Loucy (cell line): Measurements from ENCODE around the gene ZNF282.

ENCODE experiments used
- H2AFZ ChIP-seq: fragments of 200-600 bp; sonication (generic); 2 replicates; pipeline ENCODE4 v1.6.0; 2016; ENCODE audit warnings: antibody characterized with exemption, mild to moderate bottlenecking, low read length, moderate library complexity
- H3F3A ChIP-seq: fragments of 200-600 bp; 2 replicates; pipeline ENCODE4 v1.6.0; 2016; ENCODE audit warnings: antibody characterized with exemption, low read depth, mild to moderate bottlenecking
- H3K27me3 ChIP-seq: fragments of 200-600 bp; sonication (generic); 2 replicates; pipeline ENCODE4 v1.6.1; 2014; ENCODE audit warnings: low read length, mild to moderate bottlenecking; ENCODE audit not compliant: insufficient read depth, poor library complexity, severe bottlenecking
- H3K36me3 ChIP-seq: fragments of 200-600 bp; sonication (generic); 2 replicates; pipeline ENCODE4 v1.6.1; 2016; ENCODE audit warnings: low read length; ENCODE audit not compliant: insufficient read depth
- H3K4me1 ChIP-seq: fragments of 200-600 bp; sonication (generic); 2 replicates; pipeline ENCODE4 v1.5.1; 2014; ENCODE audit warnings: low read length, mild to moderate bottlenecking; ENCODE audit not compliant: insufficient read depth, poor library complexity, severe bottlenecking
- H3K4me2 ChIP-seq: fragments of 200-600 bp; sonication (generic); 2 replicates; pipeline ENCODE4 v1.6.0; 2014; ENCODE audit warnings: antibody characterized with exemption, low read length, low read depth, mild to moderate bottlenecking; ENCODE audit not compliant: poor library complexity, severe bottlenecking
- H3K4me3 ChIP-seq: fragments of 200-600 bp; sonication (generic); 2 replicates; pipeline ENCODE4 v1.5.1; 2014; ENCODE audit warnings: low read length, mild to moderate bottlenecking, mixed read lengths; ENCODE audit not compliant: poor library complexity, severe bottlenecking
- H3K79me2 ChIP-seq: fragments of 200-600 bp; sonication (generic); 2 replicates; pipeline ENCODE4 v1.6.1; 2014; ENCODE audit warnings: low read length; ENCODE audit not compliant: insufficient read depth
- H3K9ac ChIP-seq: fragments of 200-600 bp; sonication (generic); 2 replicates; pipeline ENCODE4 v1.6.0; 2014; ENCODE audit warnings: mild to moderate bottlenecking, low read depth, low read length, moderate library complexity; ENCODE audit not compliant: poor library complexity, severe bottlenecking
- H3K9me2 ChIP-seq: fragments of 200-600 bp; sonication (generic); replicated peaks from 2 replicates; pipeline ENCODE4 v1.6.1; 2016; ENCODE audit warnings: low read depth, low read length, mixed read lengths
- H3K9me3 ChIP-seq: fragments of 200-600 bp; sonication (generic); 2 replicates; pipeline ENCODE4 v1.6.1; 2014; ENCODE audit warnings: mild to moderate bottlenecking, antibody characterized with exemption, low read length, low read depth; ENCODE audit not compliant: insufficient read depth
- H4K20me1 ChIP-seq: fragments of 200-600 bp; sonication (generic); 2 replicates; pipeline ENCODE4 v1.6.0; 2014; ENCODE audit warnings: antibody characterized with exemption, low read length, mild to moderate bottlenecking; ENCODE audit not compliant: insufficient read depth, poor library complexity, severe bottlenecking
- CTCF ChIP-seq: fragments of 200-600 bp; sonication (generic); conservative IDR thresholded peaks from 2 replicates; pipeline ENCODE4 v1.5.1; 2014; ENCODE audit warnings: mild to moderate bottlenecking, antibody characterized with exemption, low read length
- EZH2phosphoT487 ChIP-seq: fragments of 200-600 bp; IDR thresholded peaks from 2 replicates; pipeline ENCODE4 v1.6.1; 2018; ENCODE audit warnings: antibody characterized with exemption, mild to moderate bottlenecking, moderate library complexity, borderline replicate concordance

Gene ZNF282

GRCh38 chr7:149166630-149167352 lies 28.6 kb upstream of the ZNF282 start:
- Histone ChIP-seq H3K9me3 (no peaks in the 10 kb centered on the region), H3K27me3 (no peaks in the 10 kb centered on the region), H4K20me1 (no peaks in the 10 kb centered on the region), H3K9me2 (no peaks in the 10 kb centered on the region), H3K4me2 (no peak overlapping the region), H3K79me2 (no peaks in the 10 kb centered on the region), H3K4me3 (no peak overlapping the region), H3K4me1 (no peaks in the 10 kb centered on the region), H3K36me3 (peaks cover 56% of the 10 kb centered on the region; the same call in 1 of the 2 replicates), H2AFZ (no peak overlapping the region), H3F3A (no peaks in the 10 kb centered on the region), H3K9ac (no peak overlapping the region)
- TF ChIP-seq CTCF (no peak), EZH2phosphoT487 (no peak)

- no peak overlapping the region for H3K4me3 ChIP-seq
- H3K4me2 ChIP-seq = no peak overlapping the region
- no peaks in the 10 kb centered on the region for H3K9me3 ChIP-seq
- TF ChIP-seq EZH2phosphoT487 (no peak), CTCF (no peak)
- H3K9me2 ChIP-seq = no peaks in the 10 kb centered on the region
- H2AFZ ChIP-seq = no peak overlapping the region
- H3K79me2 ChIP-seq = no peaks in the 10 kb centered on the region
- H3K36me3 ChIP-seq = peaks cover 48% of the 10 kb centered on the region; the same call in 1 of the 2 replicates
- H3K27me3 ChIP-seq = no peaks in the 10 kb centered on the region
- no peaks in the 10 kb centered on the region for H3K4me1 ChIP-seq
- no peaks in the 10 kb centered on the region for H3F3A ChIP-seq
- H3K9ac ChIP-seq = no peak overlapping the region
- no peaks in the 10 kb centered on the region for H4K20me1 ChIP-seq
Observed at GRCh38 chr7:149171892-149172533, 23.3 kb upstream of the ZNF282 start.

GRCh38 chr7:149172534-149172920 lies 22.8 kb upstream of the ZNF282 start:
- no peak overlapping the region for H3K4me3 ChIP-seq
- no peak overlapping the region for H3K4me2 ChIP-seq
- H3K36me3 ChIP-seq = peaks cover 50% of the 10 kb centered on the region; the same call in 1 of the 2 replicates

More at GRCh38 chr7:149172534-149172920, 22.8 kb upstream of the ZNF282 start:
- no peak overlapping the region for H3K9ac ChIP-seq
- no peaks in the 10 kb centered on the region for H3K79me2 ChIP-seq
- TF ChIP-seq CTCF = no peak
- TF ChIP-seq EZH2phosphoT487 = no peak
- no peaks in the 10 kb centered on the region for H4K20me1 ChIP-seq
- H3K27me3 ChIP-seq = no peaks in the 10 kb centered on the region
- H3K4me1 ChIP-seq = no peaks in the 10 kb centered on the region
- H2AFZ ChIP-seq = no peak overlapping the region
- no peaks in the 10 kb centered on the region for H3F3A ChIP-seq
- H3K9me3 ChIP-seq = no peaks in the 10 kb centered on the region
- H3K9me2 ChIP-seq = no peaks in the 10 kb centered on the region
